ENCODE data around the gene CPED1.

CPED1 gene

DNA sequence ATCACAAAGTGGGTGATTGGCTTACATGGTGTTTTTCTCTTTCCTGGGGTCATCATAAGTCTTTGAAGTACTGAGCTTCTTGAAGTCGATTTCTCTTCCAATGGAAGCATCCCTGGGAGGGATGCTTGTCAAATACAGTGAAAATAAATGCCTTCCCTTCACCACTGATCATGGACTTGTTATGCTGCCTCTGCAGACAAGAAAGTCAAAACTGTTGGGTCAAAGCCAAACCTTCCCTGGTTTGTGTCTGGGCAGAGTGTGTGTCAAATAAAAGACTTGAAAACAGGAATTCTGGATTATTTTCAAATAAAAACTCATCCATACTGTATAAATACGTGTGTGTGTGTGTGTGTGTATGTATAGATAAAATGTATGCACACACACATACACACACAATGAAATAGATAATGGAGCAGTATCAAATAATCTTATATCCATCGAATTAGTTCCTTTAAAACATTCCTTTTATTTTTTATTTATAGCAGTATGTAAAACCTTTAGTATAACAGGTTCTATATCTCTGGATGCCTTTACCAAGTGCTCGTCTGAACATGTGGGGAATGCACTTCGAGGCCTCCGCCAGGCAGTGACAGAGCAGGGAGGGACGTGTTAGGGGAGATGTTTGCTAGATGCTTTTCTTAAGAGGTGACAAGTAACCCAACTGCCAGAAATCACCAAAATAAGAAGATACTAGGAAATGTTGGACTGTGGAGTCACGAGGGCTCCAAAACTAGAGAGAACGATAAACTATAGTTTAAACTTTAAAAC lies 313.1 kb downstream of the CPED1 start:
- TF ChIP-seq, protein P1, sequence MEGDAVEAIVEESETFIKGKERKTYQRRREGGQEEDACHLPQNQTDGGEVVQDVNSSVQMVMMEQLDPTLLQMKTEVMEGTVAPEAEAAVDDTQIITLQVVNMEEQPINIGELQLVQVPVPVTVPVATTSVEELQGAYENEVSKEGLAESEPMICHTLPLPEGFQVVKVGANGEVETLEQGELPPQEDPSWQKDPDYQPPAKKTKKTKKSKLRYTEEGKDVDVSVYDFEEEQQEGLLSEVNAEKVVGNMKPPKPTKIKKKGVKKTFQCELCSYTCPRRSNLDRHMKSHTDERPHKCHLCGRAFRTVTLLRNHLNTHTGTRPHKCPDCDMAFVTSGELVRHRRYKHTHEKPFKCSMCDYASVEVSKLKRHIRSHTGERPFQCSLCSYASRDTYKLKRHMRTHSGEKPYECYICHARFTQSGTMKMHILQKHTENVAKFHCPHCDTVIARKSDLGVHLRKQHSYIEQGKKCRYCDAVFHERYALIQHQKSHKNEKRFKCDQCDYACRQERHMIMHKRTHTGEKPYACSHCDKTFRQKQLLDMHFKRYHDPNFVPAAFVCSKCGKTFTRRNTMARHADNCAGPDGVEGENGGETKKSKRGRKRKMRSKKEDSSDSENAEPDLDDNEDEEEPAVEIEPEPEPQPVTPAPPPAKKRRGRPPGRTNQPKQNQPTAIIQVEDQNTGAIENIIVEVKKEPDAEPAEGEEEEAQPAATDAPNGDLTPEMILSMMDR (IDR thresholded peaks at IDR 0.05; ENCODE audit: low read depth, low read length): no peak
- DNase-seq (ENCODE audit: extremely low read depth, low read depth): no peak

DNA sequence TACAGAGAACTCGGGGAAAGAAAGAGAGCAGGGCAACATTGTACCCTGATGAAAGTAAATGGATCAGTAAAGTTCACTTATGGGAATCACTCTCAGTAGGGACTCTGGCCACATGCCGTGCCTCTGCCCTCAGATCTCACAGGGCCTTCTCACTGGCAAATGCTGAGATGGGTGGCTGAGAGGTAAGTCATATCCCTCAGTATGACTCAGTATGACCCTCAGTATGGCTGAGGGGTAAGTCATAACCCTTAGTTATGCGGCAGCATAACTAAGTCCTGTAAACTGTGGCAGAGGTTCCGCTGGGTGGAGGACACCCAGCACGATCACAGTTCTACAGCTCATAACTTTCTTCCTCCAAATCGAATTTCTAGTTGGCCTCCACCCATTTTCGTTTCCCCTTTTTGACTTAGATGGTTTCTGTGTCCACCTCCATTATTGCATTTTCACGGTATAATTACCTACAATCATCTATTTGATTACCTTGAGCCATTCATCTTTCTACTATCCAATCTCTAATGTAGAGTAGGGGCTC lies 313.8 kb downstream of the CPED1 start:
- DNase-seq (ENCODE audit: extremely low read depth, low read depth): no peak

DNA sequence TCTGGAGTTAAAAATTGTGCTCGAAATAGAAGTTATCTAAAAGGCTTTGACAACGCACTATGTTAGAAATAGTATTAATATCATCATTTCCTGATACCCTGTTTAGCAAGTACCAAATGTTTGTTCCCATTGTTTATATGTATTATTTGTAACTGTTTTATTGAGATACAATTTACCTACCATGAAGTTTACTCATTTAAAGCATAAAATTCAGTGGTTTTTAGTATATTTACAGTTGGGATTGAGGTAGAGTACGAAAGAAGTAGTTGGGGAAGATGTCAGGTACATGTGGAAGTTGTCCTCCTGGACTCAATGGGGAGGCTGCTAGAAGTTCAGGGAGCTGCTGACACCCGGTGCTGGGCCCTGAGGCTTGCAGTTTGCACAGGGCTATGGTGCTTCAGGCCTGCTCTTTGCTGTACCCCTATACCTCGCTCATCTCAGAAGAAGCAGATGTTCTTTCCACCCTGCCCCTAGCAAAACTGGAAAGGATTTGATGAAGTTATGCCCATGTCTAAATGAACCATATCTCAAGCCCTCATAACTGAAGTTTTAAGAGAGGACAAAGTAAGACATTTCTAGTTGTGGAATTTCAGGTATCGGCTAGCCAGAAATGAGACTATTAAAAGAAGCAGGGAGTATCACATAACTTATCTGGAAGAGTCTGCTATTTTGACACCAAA lies 315.1 kb downstream of the CPED1 start:
- TF ChIP-seq, protein P1 (IDR thresholded peaks at IDR 0.05; ENCODE audit: low read depth, low read length): no peak
- DNase-seq (ENCODE audit: extremely low read depth, low read depth): no peak

More for the DNA sequence above, 313.8 kb downstream of the CPED1 start:
- TF ChIP-seq, protein P1 (IDR thresholded peaks at IDR 0.05; ENCODE audit: low read depth, low read length): no peak

DNA sequence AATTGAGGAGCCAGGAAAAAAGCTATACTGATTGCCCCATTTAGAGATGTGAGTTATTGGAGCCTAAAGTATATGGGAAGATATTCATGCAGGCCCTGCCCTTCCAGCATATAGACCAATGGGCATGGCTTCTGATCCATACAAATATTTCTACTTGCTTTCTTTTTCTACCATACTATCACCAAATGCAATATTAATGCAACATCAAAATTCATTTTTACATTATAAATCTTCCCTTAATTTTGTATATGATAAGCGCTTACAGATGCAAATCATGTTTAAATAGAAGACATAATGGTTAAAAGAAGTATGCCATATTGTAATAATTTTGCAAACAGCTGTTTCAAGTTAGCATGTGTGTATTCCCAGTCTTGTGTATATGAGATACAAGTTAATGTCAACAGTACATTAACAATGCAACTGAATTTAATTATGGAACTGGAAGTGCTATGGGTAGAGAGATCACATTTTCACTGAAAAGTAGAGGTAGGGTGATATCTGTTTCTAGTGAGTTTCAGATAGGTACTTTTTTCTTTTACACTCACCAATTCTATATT lies 315.7 kb downstream of the CPED1 start:
- TF ChIP-seq, protein P1 (IDR thresholded peaks at IDR 0.05; ENCODE audit: low read depth, low read length): no peak
- no peak for DNase-seq (ENCODE audit: extremely low read depth, low read depth)

GRCh38 chr7:121305109-121305508 lies 316.6 kb downstream of the CPED1 start:
- TF ChIP-seq, protein P1 (IDR thresholded peaks at IDR 0.05; ENCODE audit: low read depth, low read length): no peak
- DNase-seq (ENCODE audit: extremely low read depth, low read depth): no peak

GRCh38 chr7:121306565-121306964 lies 318.1 kb downstream of the CPED1 start:
- TF ChIP-seq, protein P1 (IDR thresholded peaks at IDR 0.05; ENCODE audit: low read depth, low read length): no peak
- no peak for DNase-seq (ENCODE audit: extremely low read depth, low read depth)

Measured in AG09319 (cell line).